Left renal pelvis (tissue), 4 donors: ENCODE measurements around the gene BLOC1S4. TPM values are rescaled to one million over a fixed set of nuclear protein-coding genes. Genes with fewer than 3 reads are reported as not detected.
"Not testable (repeated sequence)": the region's sequence is repeated elsewhere in the genome, so short reads cannot be mapped to it uniquely, and the experiment has no call there.

Experiments
- DNase-seq, 4 donors: peaks; one replicate each; pipeline ENCODE4 v3.0.0-alpha.2; 2013; ENCODE audit warnings: low read depth in 4 of 4, low spot score in 3 of 4
- polyA plus RNA-seq, 4 donors: library from polyadenylated mRNA; unstranded; fragments of 120-200 nt; gene quantifications; one replicate each; pipeline ENCODE4 v1.2.1, GENCODE V29; 2013; ENCODE audit not compliant: insufficient read length in 4 of 4

The BLOC1S4 gene
- polyA plus RNA-seq = 10 to 100 TPM; 10.9 to 14.3 (median 13.1) TPM

GRCh38 chr4:6716018-6716911 is at the start of gene BLOC1S4:
Gene BLOC1S4, plus strand, starts transcription at chr4:6716174. Its CDS starts 36 bp downstream, at chr4:6716210.
- peak; percentile 82 to 84 (median 84) for DNase-seq

GRCh38 chr4:6668391-6668790 is 47.6 kb upstream of the BLOC1S4 start:
- no peak for DNase-seq

GRCh38 chr4:6671648-6672047 is 44.3 kb upstream of the BLOC1S4 start:
- no peak for DNase-seq

GRCh38 chr4:6672131-6672530 is 43.8 kb upstream of the BLOC1S4 start:
- no peak for DNase-seq

- DNase-seq = not testable (repeated sequence)
Observed at GRCh38 chr4:6672541-6673190, 43.3 kb upstream of the BLOC1S4 start.

GRCh38 chr4:6673191-6673659 is 42.7 kb upstream of the BLOC1S4 start:
- not testable (repeated sequence) for DNase-seq

- peak; percentile 84 to 95 (median 90) for DNase-seq
Observed at GRCh38 chr4:6673660-6674499, 42.1 kb upstream of the BLOC1S4 start.

- DNase-seq = no peak
Observed at GRCh38 chr4:6674500-6675149, 41.3 kb upstream of the BLOC1S4 start.

GRCh38 chr4:6676722-6677558 is 39.0 kb upstream of the BLOC1S4 start:
- no peak for DNase-seq

GRCh38 chr4:6680372-6681034 is 35.5 kb upstream of the BLOC1S4 start:
- DNase-seq = no peak

GRCh38 chr4:6681191-6681590 is 34.8 kb upstream of the BLOC1S4 start:
- DNase-seq = no peak

- no peak for DNase-seq
Observed at GRCh38 chr4:6682862-6683590, 32.9 kb upstream of the BLOC1S4 start.

GRCh38 chr4:6684656-6685055 is 31.3 kb upstream of the BLOC1S4 start:
- no peak for DNase-seq

- no peak for DNase-seq
Observed at GRCh38 chr4:6686104-6686787, 29.7 kb upstream of the BLOC1S4 start.

GRCh38 chr4:6687947-6688878 is 27.8 kb upstream of the BLOC1S4 start:
- no peak for DNase-seq

GRCh38 chr4:6688879-6689505 is 27.0 kb upstream of the BLOC1S4 start:
- DNase-seq = no peak
